HCT116 (cell line): ENCODE data around the gene MIEF1. TPM values are rescaled to one million over a fixed set of nuclear protein-coding genes. Genes with fewer than 3 reads are reported as not detected.

Source experiments
- ATAC-seq: fragments of 200-7000 bp; cut with Tn5 transposase; 2 replicates; pipeline ENCODE4 v1.9.1; 2020; ENCODE audit warnings: mild to moderate bottlenecking, moderate library complexity
- BruUV-seq: library from RNA; stranded (reverse); fragments of 400-500 nt; replicated peaks from 2 replicates; lab custom pipeline; 2021; lab: Mats Ljungman, UMichigan
- CTCF ChIA-PET: fragments of 300-600 bp; sonication (Branson Sonifier 250); formaldehyde crosslinking; loops from one replicate; lab custom pipeline; 2021; ENCODE audit warnings: antibody characterized with exemption; lab: Charles Lee
- POLR2A ChIA-PET: fragments of 300-600, 350-600 bp; sonication (Branson Sonifier 250); formaldehyde crosslinking; loops from one replicate; lab custom pipeline; 2021; ENCODE audit warnings: antibody characterized with exemption; lab: Charles Lee
- RAD21 ChIA-PET, 2 experiments: fragments of 300-600 bp; sonication (Branson Sonifier 250); formaldehyde crosslinking; loops; one replicate each; lab custom pipeline; 2023; ENCODE audit warnings: low total read pairs in 2 of 2; ENCODE audit not compliant: uncharacterized antibody in 2 of 2, unreplicated experiment in 2 of 2, low non-redundant PET in 1 of 2; lab: Charles Lee
- DNase-seq: peaks from one replicate; pipeline ENCODE4 v3.0.0-alpha.2; 2010; ENCODE audit warnings: low read depth, low spot score
- H2AFZ ChIP-seq: fragments of 200-600 bp; shearing (Covaris generic), sonication (generic); 2 replicates; pipeline ENCODE4 v1.6.1; 2017; ENCODE audit warnings: low read depth, mixed run types, mixed read lengths, antibody characterized with exemption, low read length; ENCODE audit not compliant: poor library complexity, severe bottlenecking
- H3K27ac ChIP-seq: 2 replicates; pipeline ENCODE4 v1.5.1; 2012; ENCODE audit warnings: low read depth, low read length
- H3K27me3 ChIP-seq: fragments of 200-600 bp; sonication (generic); 2 replicates; pipeline ENCODE4 v1.6.1; 2016; ENCODE audit warnings: mixed run types, low read length, mixed read lengths; ENCODE audit not compliant: insufficient read depth
- H3K36me3 ChIP-seq, 2 experiments: fragments of 200-500 bp in 1 of 2; fragments of 200-600 bp in 1 of 2; sonication (Bioruptor generic) in 1 of 2; sonication (generic) in 1 of 2; 2 replicates each; pipeline versions ENCODE4 v1.5.1 to v1.6.1; 2014 to 2016; ENCODE audit warnings: low read length in 2 of 2, inconsistent platforms in 1 of 2, mixed read lengths in 1 of 2, mixed run types in 1 of 2; ENCODE audit not compliant: insufficient read depth in 2 of 2, control insufficient read depth in 1 of 2
- H3K4me1 ChIP-seq, 2 experiments: fragments of 200-600 bp in 1 of 2; sonication (generic) in 1 of 2; 2 replicates each; pipeline versions ENCODE4 v1.5.1 to v1.6.1; 2012 to 2017; ENCODE audit warnings: low read length in 2 of 2, inconsistent platforms in 1 of 2, mild to moderate bottlenecking in 1 of 2, mixed read lengths in 1 of 2, mixed run types in 1 of 2, moderate library complexity in 1 of 2; ENCODE audit not compliant: insufficient read depth in 2 of 2, control insufficient read depth in 1 of 2
- H3K4me2 ChIP-seq: fragments of 200-600 bp; sonication (generic); 2 replicates; pipeline ENCODE4 v1.6.1; 2017; ENCODE audit warnings: mixed run types, low read length, mixed read lengths
- H3K4me3 ChIP-seq, 2 experiments: fragments of 200-600 bp in 1 of 2; sonication (generic) in 1 of 2; replicated peaks in 1 of 2; 2 replicates each; pipeline ENCODE4 v1.5.1; 2011 to 2016; ENCODE audit warnings: low read length in 2 of 2, control low read depth in 1 of 2, low read depth in 1 of 2, mild to moderate bottlenecking in 1 of 2, mixed read lengths in 1 of 2, mixed run types in 1 of 2
- H3K79me2 ChIP-seq: fragments of 200-600 bp; sonication (generic); 2 replicates; pipeline ENCODE4 v1.6.1; 2017; ENCODE audit warnings: mild to moderate bottlenecking, mixed run types, low read length, moderate library complexity, mixed read lengths; ENCODE audit not compliant: insufficient read depth
- H3K9ac ChIP-seq: fragments of 200-600 bp; sonication (generic); 2 replicates; pipeline ENCODE4 v1.6.1; 2016; ENCODE audit warnings: low read length, mixed read lengths
- H3K9me2 ChIP-seq: fragments of 200-600 bp; sonication (generic), shearing (Covaris generic); 2 replicates; pipeline ENCODE4 v1.6.1; 2017; ENCODE audit warnings: mixed run types, mild to moderate bottlenecking, moderate library complexity; ENCODE audit not compliant: insufficient read depth
- H3K9me3 ChIP-seq, 2 experiments: fragments of 200-500 bp in 1 of 2; fragments of 200-600 bp in 1 of 2; sonication (Bioruptor generic) in 1 of 2; sonication (generic) in 1 of 2; 2 replicates each; pipeline ENCODE4 v1.6.1; 2014 to 2017; ENCODE audit warnings: low read length in 2 of 2, mixed read lengths in 2 of 2, inconsistent platforms in 1 of 2, low read depth in 1 of 2, mild to moderate bottlenecking in 1 of 2, mixed run types in 1 of 2, moderate library complexity in 1 of 2; ENCODE audit not compliant: control insufficient read depth in 1 of 2, insufficient read depth in 1 of 2
- H4K20me1 ChIP-seq: fragments of 200-600 bp; sonication (generic), shearing (Covaris generic); 2 replicates; pipeline ENCODE4 v1.6.1; 2017; ENCODE audit warnings: mixed run types, mild to moderate bottlenecking, moderate library complexity; ENCODE audit not compliant: insufficient read depth
- ATF3 ChIP-seq: IDR thresholded peaks from 2 replicates; pipeline ENCODE4 v1.6.1; 2012
- CEBPB ChIP-seq: IDR thresholded peaks from 2 replicates; pipeline ENCODE4 v1.6.1; 2012; ENCODE audit warnings: low read depth
- ELF1 ChIP-seq: IDR thresholded peaks from 2 replicates; pipeline ENCODE4 v1.6.1; 2012; ENCODE audit warnings: low read depth, borderline replicate concordance
- POLR2AphosphoS5 ChIP-seq: IDR thresholded peaks from 2 replicates; pipeline ENCODE4 v1.6.1; 2011; ENCODE audit warnings: mild to moderate bottlenecking, low read depth, low read length, moderate library complexity
- YY1 ChIP-seq: IDR thresholded peaks from 2 replicates; pipeline ENCODE4 v1.6.1; 2011; ENCODE audit warnings: low read length, low read depth, moderate library complexity, mild to moderate bottlenecking; ENCODE audit not compliant: insufficient replicate concordance; ENCODE audit errors: extremely low read depth
- intact Hi-C: fragments of 100-400 bp; cut with micrococcal nuclease; formaldehyde crosslinking; loops from 2 replicates; pipeline ENCODE4 v1.10.0; 2022
- total RNA-seq: library from RNA; stranded (reverse); gene quantifications from one replicate; pipeline ENCODE4 v1.2.1, GENCODE V29; 2021; ENCODE audit not compliant: unreplicated experiment

MIEF1 gene
- total RNA-seq, 1 experiment from 2014 or later: 42.8 TPM

DNA sequence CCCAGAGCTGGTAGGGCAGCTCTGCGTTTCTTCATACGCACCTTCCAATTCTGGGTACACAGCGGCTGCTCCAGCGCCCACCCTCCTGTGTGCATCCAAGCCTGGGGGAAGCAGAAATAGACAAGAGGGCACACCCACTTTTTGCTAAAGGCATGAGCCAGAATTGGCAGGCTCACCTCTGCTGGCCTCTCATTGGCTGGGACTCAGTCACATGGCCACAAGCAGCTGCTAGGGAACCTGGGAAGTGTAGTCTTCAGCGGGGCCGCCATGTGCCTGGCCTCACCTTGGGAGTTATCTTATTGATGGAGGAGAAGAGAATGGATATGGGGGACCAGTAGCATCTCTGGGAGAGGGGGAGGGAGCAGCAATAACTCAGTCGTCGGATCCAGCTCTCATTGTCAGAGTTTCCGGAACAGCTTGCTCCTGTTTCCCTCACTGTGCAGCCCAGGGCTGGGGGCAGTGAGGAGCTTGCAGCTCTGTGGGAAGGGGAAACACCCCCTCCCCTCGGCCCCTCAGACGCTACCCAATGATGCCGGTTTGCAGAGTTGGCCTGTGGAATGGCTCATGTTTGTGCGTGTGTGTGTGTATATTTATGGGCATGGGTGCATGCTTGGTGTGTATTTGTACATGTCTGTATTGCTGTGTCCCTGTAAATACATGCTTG is 11.8 kb upstream of the MIEF1 start (continued):
- no peak for TF ChIP-seq CEBPB
- TF ChIP-seq ELF1: no peak
- TF ChIP-seq POLR2AphosphoS5: no peak

GRCh38 chr22:39490966-39491680 is 11.0 kb upstream of the MIEF1 start:
- POLR2A ChIA-PET: interaction anchor here (0.5 to 1.6 kb wide), 2 partner anchors 29 to 472 kb away, joined by 4 to 11 read pairs; partner anchors contain the start of gene ATF4
- Histone ChIP-seq H4K20me1 (no peaks in the 10 kb centered on the region), H2AFZ (no peak overlapping the region), H3K36me3 (no peaks in the 10 kb centered on the region), H3K27me3 (no peaks in the 10 kb centered on the region), H3K9me2 (no peaks in the 10 kb centered on the region), H3K4me3 (no peak overlapping the region)
- no TSS peak for BruUV-seq
- TF ChIP-seq ATF3: no peak
- no peak for TF ChIP-seq YY1
- TF ChIP-seq, all 23 proteins: peak for 0
- RAD21 ChIA-PET: no interaction called here
- CTCF ChIA-PET: interaction anchor here (1.2 to 9.0 kb wide), 2 partner anchors 38 to 546 kb away, joined by 3 to 86 read pairs; no protein-coding TSS in a partner anchor
- H3K4me2 ChIP-seq: no peak overlapping the region
- no peaks in the 10 kb centered on the region for H3K79me2 ChIP-seq
- no peak for ATAC-seq
- no peaks in the 10 kb centered on the region for H3K9me3 ChIP-seq
- H3K4me1 ChIP-seq: peaks cover 1 to 24% of the 10 kb centered on the region in 2 experiments; a peak in 3 of 4 replicates
- intact Hi-C loops: no loop called here
- no peak for DNase-seq
- no peak overlapping the region for H3K27ac ChIP-seq
- no peak overlapping the region for H3K9ac ChIP-seq
